Colonic mucosa (tissue), 4 donors: Measurements from ENCODE around the gene FHIT. TPM values are rescaled to one million over a fixed set of nuclear protein-coding genes. Genes with fewer than 3 reads are reported as not detected.

ENCODE experiments used
- DNase-seq: peaks from one replicate; pipeline ENCODE4 v3.0.0-alpha.2; 2020
- H3K27ac ChIP-seq: fragments of 200-600 bp; one replicate; pipeline ENCODE4 v1.8.0; 2021
- H3K27me3 ChIP-seq: fragments of 200-600 bp; one replicate; pipeline ENCODE4 v1.8.0; 2021
- H3K36me3 ChIP-seq: fragments of 200-600 bp; one replicate; pipeline ENCODE4 v1.8.0; 2021
- H3K4me1 ChIP-seq: fragments of 200-600 bp; one replicate; pipeline ENCODE4 v1.8.0; 2021; ENCODE audit warnings: mild to moderate bottlenecking
- H3K4me3 ChIP-seq: fragments of 200-600 bp; one replicate; pipeline ENCODE4 v1.8.0; 2021
- H3K9ac ChIP-seq, 2 donors: one replicate each; pipeline ENCODE4 v1.7.0; 2013; ENCODE audit warnings: control low read depth in 2 of 2, low read depth in 2 of 2, low read length in 2 of 2
- H3K9me3 ChIP-seq: fragments of 200-600 bp; one replicate; pipeline ENCODE4 v1.8.0; 2021
- intact Hi-C: fragments of 100-400 bp; cut with DNase I; formaldehyde crosslinking; loops from one replicate; pipeline ENCODE4 v1.14.1; 2022
- total RNA-seq, 2 donors: library from RNA; stranded (reverse); fragmentation: NEBNext Ultra II Directional in 1 of 2; extraction: Animal tissue kit (Norgen Biotek cat#: 25700) in 1 of 2; gene quantifications; one replicate each; pipeline ENCODE4 v1.2.1, GENCODE V29; 2021
- TF ChIP-seq, protein P1 (sequence below): fragments of 200-600 bp; IDR thresholded peaks from one replicate; pipeline ENCODE4 v1.8.0; 2022; ENCODE audit warnings: antibody characterized with exemption, mild to moderate bottlenecking
- donor health status: healthy.
- donor health status: DM: no; HTN: no; CAD: no.
- donor health status: DM: no; HTN: no; CAD: no.

Gene FHIT
- total RNA-seq, 2 donors from 2014 or later, result 7.7 to 9.4 TPM

DNA sequence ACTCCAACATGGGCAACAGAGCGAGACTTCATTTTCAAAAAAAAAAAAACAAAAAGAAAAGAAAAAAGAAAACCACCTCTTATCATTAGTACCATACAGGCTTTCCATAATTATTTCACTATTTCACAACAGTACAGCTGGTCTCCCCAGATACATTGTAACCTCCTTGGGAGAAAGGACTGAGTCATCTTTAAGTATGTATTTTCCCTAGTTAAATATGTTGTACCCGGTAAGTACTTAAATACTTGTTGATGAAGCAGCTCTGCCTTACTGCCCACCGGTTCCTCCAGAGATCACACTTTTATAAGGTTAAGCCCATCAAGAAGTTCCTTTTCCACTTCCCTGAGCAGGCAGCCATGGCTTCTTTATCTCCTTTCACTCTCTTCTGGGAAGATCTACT lies 1412.0 kb downstream of the FHIT start:
- no peak for DNase-seq
- Histone ChIP-seq H3K27me3 (no peaks in the 10 kb centered on the region), H3K4me3 (no peak overlapping the region), H3K9ac (no peak overlapping the region), H3K36me3 (no peaks in the 10 kb centered on the region), H3K4me1 (no peaks in the 10 kb centered on the region), H3K27ac (no peak overlapping the region), H3K9me3 (no peaks in the 10 kb centered on the region)
- intact Hi-C loops, result no loop called here
- TF ChIP-seq, protein P1, sequence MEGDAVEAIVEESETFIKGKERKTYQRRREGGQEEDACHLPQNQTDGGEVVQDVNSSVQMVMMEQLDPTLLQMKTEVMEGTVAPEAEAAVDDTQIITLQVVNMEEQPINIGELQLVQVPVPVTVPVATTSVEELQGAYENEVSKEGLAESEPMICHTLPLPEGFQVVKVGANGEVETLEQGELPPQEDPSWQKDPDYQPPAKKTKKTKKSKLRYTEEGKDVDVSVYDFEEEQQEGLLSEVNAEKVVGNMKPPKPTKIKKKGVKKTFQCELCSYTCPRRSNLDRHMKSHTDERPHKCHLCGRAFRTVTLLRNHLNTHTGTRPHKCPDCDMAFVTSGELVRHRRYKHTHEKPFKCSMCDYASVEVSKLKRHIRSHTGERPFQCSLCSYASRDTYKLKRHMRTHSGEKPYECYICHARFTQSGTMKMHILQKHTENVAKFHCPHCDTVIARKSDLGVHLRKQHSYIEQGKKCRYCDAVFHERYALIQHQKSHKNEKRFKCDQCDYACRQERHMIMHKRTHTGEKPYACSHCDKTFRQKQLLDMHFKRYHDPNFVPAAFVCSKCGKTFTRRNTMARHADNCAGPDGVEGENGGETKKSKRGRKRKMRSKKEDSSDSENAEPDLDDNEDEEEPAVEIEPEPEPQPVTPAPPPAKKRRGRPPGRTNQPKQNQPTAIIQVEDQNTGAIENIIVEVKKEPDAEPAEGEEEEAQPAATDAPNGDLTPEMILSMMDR, result no peak

DNA sequence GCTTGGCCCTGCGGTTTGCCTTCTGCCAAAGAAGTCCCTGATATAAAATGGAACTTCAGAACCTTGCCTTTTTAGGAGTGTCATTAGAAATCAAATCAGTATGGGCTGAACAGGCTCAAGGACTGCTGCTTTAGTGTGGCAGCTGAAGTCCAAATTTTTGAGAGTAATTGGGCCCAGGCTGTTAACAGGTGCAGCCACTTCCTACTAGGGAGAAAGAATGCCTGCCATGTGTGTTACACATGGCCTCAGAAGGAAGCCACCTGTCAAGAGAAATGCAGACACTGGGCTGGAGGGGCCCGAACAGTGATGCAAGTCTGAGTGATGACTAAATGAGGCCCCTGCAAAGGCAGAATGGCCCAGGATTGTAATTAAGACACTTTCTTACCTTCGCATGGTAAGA lies 1414.7 kb downstream of the FHIT start:
- Histone ChIP-seq H3K36me3 (no peaks in the 10 kb centered on the region), H3K9me3 (no peaks in the 10 kb centered on the region), H3K27ac (no peak overlapping the region), H3K4me3 (no peak overlapping the region), H3K9ac (no peak overlapping the region), H3K27me3 (no peaks in the 10 kb centered on the region), H3K4me1 (no peaks in the 10 kb centered on the region)
- TF ChIP-seq, protein P1, result no peak
- intact Hi-C loops, result no loop called here
- DNase-seq, result no peak

DNA sequence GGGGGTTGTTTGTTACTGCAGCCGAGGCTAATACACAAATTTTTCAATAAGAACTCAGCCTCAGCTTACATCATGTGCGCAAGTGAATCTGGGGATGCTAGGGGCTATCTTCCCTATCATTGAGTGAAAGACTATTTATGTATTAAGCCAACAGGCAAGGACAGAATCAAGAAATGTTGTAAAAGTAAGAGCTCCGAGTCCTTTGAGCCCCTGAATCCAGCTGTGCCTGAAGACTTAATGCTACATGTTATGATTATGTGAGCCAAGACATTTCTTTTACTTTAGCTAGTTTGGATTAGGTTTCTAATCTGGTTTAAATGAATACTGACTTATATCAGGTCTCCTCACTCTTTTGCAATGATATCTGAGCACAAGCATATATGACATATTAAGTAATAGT lies 1418.5 kb downstream of the FHIT start:
- TF ChIP-seq, protein P1, result no peak
- intact Hi-C loops, result no loop called here

DNA sequence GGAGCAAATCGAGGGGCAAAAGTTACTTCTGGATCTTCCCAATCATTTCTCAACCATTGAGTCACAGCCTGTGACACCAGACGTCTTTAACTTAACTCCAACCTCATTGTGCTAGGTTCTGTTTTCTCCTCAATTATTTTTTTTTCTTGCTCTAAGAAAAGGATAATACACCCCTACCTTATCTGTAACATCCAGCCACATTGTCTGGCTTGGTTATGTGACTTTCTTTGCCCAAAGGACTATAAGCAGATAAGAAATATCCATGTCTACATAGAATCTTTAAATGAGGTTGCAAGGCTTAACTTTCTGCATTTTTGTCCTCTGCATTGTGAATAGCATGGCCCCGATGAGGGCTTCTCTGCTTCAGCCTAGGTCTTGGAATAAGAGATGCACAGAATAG lies 1419.0 kb downstream of the FHIT start:
- H3K9ac ChIP-seq, result no peak overlapping the region
- H3K27me3 ChIP-seq, result no peaks in the 10 kb centered on the region
- no peak overlapping the region for H3K4me3 ChIP-seq
- no peak for DNase-seq
- no peaks in the 10 kb centered on the region for H3K4me1 ChIP-seq
- no peaks in the 10 kb centered on the region for H3K36me3 ChIP-seq
- intact Hi-C loops, result no loop called here
- TF ChIP-seq, protein P1, result no peak
- no peaks in the 10 kb centered on the region for H3K9me3 ChIP-seq
- H3K27ac ChIP-seq, result no peak overlapping the region

More for the DNA sequence above, 1418.5 kb downstream of the FHIT start:
- Histone ChIP-seq H3K9ac (no peak overlapping the region), H3K36me3 (no peaks in the 10 kb centered on the region), H3K9me3 (no peaks in the 10 kb centered on the region), H3K4me1 (no peaks in the 10 kb centered on the region), H3K27me3 (no peaks in the 10 kb centered on the region), H3K4me3 (no peak overlapping the region), H3K27ac (no peak overlapping the region)
- DNase-seq, result no peak

DNA sequence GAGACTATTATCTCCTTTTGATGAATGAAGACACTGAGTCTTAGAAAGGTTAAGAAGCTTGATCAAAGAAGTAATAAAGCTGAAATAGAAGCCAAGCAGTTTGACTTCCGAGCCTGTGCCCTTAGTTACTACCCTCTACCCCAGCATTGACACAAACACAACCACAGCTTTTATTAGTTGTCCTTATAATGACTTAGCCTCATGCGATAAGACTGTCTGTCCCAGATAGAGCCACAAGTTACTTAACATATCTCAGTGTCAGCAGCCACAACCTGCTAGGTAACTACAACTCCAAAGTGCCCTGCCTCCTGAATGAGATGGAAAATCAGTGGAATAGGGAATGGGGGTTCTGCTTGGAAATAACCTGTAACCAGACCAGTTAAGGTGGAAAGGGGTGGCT lies 1419.9 kb downstream of the FHIT start:
- Histone ChIP-seq H3K4me1 (no peaks in the 10 kb centered on the region), H3K36me3 (no peaks in the 10 kb centered on the region), H3K9ac (no peak overlapping the region), H3K27ac (no peak overlapping the region), H3K4me3 (no peak overlapping the region), H3K9me3 (no peaks in the 10 kb centered on the region), H3K27me3 (no peaks in the 10 kb centered on the region)
- intact Hi-C loops, result no loop called here
- no peak for DNase-seq
- TF ChIP-seq, protein P1, result no peak

DNA sequence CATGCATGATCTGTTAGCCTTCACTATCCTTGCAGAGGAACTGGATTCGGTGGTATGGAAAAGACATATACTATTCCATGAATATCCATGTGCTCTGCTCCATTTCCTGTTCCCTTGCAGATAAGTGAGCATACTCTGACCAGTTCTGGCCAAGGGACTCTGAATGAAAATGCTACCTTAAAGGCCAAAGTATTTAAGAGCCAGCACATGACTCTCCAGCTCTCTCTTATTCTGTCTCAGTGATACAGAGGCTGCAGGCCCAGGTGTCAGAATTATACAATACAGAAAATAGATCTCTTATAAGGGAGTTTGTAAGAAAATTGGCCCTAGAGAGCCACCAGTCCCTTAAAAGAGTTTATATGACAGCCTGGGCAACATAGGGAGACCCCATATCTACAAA lies 1421.7 kb downstream of the FHIT start:
- Histone ChIP-seq H3K36me3 (no peaks in the 10 kb centered on the region), H3K9ac (no peak overlapping the region), H3K4me1 (no peaks in the 10 kb centered on the region), H3K27ac (no peak overlapping the region), H3K9me3 (no peaks in the 10 kb centered on the region), H3K4me3 (no peak overlapping the region), H3K27me3 (no peaks in the 10 kb centered on the region)
- no peak for DNase-seq
- TF ChIP-seq, protein P1, result no peak
- intact Hi-C loops, result no loop called here
